ENCODE measurements around the gene BRSK2.

Gene BRSK2

GRCh38 chr11:1425006-1425405, 35.3 kb downstream of the BRSK2 start:
- H3K4me3 ChIP-seq (ENCODE audit: low read depth, low read length), result no peak overlapping the region
- no peaks in the 10 kb centered on the region for H3K4me1 ChIP-seq (ENCODE audit: control insufficient read depth, insufficient read depth, low read length)
- H3K27ac ChIP-seq (ENCODE audit: extremely low read depth, low read depth, low read length), result no peak overlapping the region
- H3K36me3 ChIP-seq (ENCODE audit: control insufficient read depth in 2 of 2, insufficient read depth in 1 of 2, low read length in 2 of 2), result no peaks in the 10 kb centered on the region
- TF ChIP-seq ZNF776 (tag by site-specific recombination; IDR thresholded peaks at IDR 0.05; ENCODE audit: borderline replicate concordance) (no peak), ZNF521 (tag by site-specific recombination; IDR thresholded peaks at IDR 0.05) (no peak), KLF16 (tag by site-specific recombination; IDR thresholded peaks at IDR 0.05) (no peak), TCF7L2 (IDR thresholded peaks at IDR 0.05; ENCODE audit: borderline replicate concordance, low read depth, low read length) (no peak), ZBTB6 (tag by site-specific recombination; IDR thresholded peaks at IDR 0.05) (no peak), ZBTB44 (tag by site-specific recombination; IDR thresholded peaks at IDR 0.05) (no peak), AEBP2 (tag by site-specific recombination; IDR thresholded peaks at IDR 0.05; ENCODE audit: borderline replicate concordance) (no peak), ZNF558 (tag by site-specific recombination; IDR thresholded peaks at IDR 0.05) (no peak), ZNF48 (tag by site-specific recombination; IDR thresholded peaks at IDR 0.05) (no peak), ZBTB10 (tag by site-specific recombination; IDR thresholded peaks at IDR 0.05) (no peak), CTCF (tag by site-specific recombination; IDR thresholded peaks at IDR 0.05) (no peak)
- CTCF ChIA-PET, result no interaction called here
- H3K9me3 ChIP-seq (ENCODE audit: control insufficient read depth, insufficient read depth, low read depth, low read length), result no peaks in the 10 kb centered on the region
- POLR2A ChIA-PET, result no interaction called here

GRCh38 chr11:1425439-1425838, 35.7 kb downstream of the BRSK2 start:
- Histone ChIP-seq H3K36me3 (ENCODE audit: control insufficient read depth in 2 of 2, insufficient read depth in 1 of 2, low read length in 2 of 2) (no peaks in the 10 kb centered on the region), H3K9me3 (ENCODE audit: control insufficient read depth, insufficient read depth, low read depth, low read length) (no peaks in the 10 kb centered on the region), H3K4me3 (ENCODE audit: low read depth, low read length) (no peak overlapping the region), H3K4me1 (ENCODE audit: control insufficient read depth, insufficient read depth, low read length) (no peaks in the 10 kb centered on the region), H3K27ac (ENCODE audit: extremely low read depth, low read depth, low read length) (no peak overlapping the region)
- TF ChIP-seq PATZ1 (tag by site-specific recombination; IDR thresholded peaks at IDR 0.05), result no peak
- no peak for TF ChIP-seq ZNF600 (tag by site-specific recombination; IDR thresholded peaks at IDR 0.05)
- TF ChIP-seq ZNF747 (tag by site-specific recombination; IDR thresholded peaks at IDR 0.05), result no peak
- TF ChIP-seq ZNF548 (tag by site-specific recombination; IDR thresholded peaks at IDR 0.05), result no peak
- CTCF ChIA-PET, result no interaction called here
- POLR2A ChIA-PET, result no interaction called here

Data from HEK293 (cell line).